Vagina (tissue), 2 donors: ENCODE results near the gene OR2H2. TPM values are rescaled to one million over a fixed set of nuclear protein-coding genes. Genes with fewer than 3 reads are reported as not detected.
A peak's percentile ranks its signal among the peaks of the same experiment; 100 is the strongest.

Source experiments
- DNase-seq, 2 donors: peaks; one replicate each; pipeline ENCODE4 v3.0.0-alpha.2; 2017; ENCODE audit errors: extremely low spot score in 2 of 2
- H3K27ac ChIP-seq: fragments of 200-600 bp; sonication (generic); one replicate; pipeline ENCODE4 v1.5.1; 2019
- H3K27me3 ChIP-seq: fragments of 200-600 bp; sonication (generic); one replicate; pipeline ENCODE4 v1.5.1; 2019
- H3K36me3 ChIP-seq, 2 donors: fragments of 200-600 bp; sonication (generic); one replicate each; pipeline ENCODE4 v1.5.1; 2017 to 2019
- H3K4me1 ChIP-seq: fragments of 200-600 bp; sonication (generic); one replicate; pipeline ENCODE4 v1.5.1; 2019
- H3K4me3 ChIP-seq, 2 donors: fragments of 200-600 bp; sonication (generic); 1 replicate in 1 of 2; 2 replicates in 1 of 2; pipeline ENCODE4 v1.5.1; 2016 to 2019
- H3K9me3 ChIP-seq: fragments of 200-600 bp; sonication (generic); one replicate; pipeline ENCODE4 v1.5.1; 2019
- POLR2A ChIP-seq, 2 donors: fragments of 450-650 bp; IDR thresholded peaks; one replicate each; pipeline ENCODE4 v1.6.1; 2017; ENCODE audit warnings: antibody characterized with exemption in 2 of 2, mild to moderate bottlenecking in 2 of 2, moderate library complexity in 2 of 2
- POLR2AphosphoS5 ChIP-seq, 2 donors: sonication (generic); formaldehyde crosslinking; IDR thresholded peaks; one replicate each; pipeline ENCODE4 v1.9.0; 2017; ENCODE audit warnings: antibody characterized with exemption in 2 of 2, mild to moderate bottlenecking in 2 of 2, low read depth in 1 of 2; ENCODE audit not compliant: insufficient read depth in 1 of 2
- intact Hi-C: fragments of 100-400 bp; cut with DNase I; formaldehyde crosslinking; loops from one replicate; pipeline ENCODE4 v1.15.1; 2023
- small RNA-seq: library from RNA; depleted of rRNA; stranded (forward); fragments of <200 nt; gene quantifications from one replicate; pipeline ENCODE3, GENCODE V24; 2016
- total RNA-seq: library from RNA; depleted of rRNA; stranded (reverse); fragments of >200 nt; gene quantifications from one replicate; pipeline ENCODE4 v1.2.3, GENCODE V29; 2016
- TF ChIP-seq, protein P1 (sequence below), 3 experiments: fragments of 450-650 bp in 2 of 3; fragments of 200-600 bp in 1 of 3; sonication (generic) in 1 of 3; IDR thresholded peaks; one replicate each; pipeline ENCODE4 v1.5.1; 2017 to 2019; ENCODE audit warnings: antibody characterized with exemption in 3 of 3, mild to moderate bottlenecking in 2 of 3, moderate library complexity in 2 of 3

OR2H2 gene
- total RNA-seq, 1 donor from 2014 or later, result not detected

DNA sequence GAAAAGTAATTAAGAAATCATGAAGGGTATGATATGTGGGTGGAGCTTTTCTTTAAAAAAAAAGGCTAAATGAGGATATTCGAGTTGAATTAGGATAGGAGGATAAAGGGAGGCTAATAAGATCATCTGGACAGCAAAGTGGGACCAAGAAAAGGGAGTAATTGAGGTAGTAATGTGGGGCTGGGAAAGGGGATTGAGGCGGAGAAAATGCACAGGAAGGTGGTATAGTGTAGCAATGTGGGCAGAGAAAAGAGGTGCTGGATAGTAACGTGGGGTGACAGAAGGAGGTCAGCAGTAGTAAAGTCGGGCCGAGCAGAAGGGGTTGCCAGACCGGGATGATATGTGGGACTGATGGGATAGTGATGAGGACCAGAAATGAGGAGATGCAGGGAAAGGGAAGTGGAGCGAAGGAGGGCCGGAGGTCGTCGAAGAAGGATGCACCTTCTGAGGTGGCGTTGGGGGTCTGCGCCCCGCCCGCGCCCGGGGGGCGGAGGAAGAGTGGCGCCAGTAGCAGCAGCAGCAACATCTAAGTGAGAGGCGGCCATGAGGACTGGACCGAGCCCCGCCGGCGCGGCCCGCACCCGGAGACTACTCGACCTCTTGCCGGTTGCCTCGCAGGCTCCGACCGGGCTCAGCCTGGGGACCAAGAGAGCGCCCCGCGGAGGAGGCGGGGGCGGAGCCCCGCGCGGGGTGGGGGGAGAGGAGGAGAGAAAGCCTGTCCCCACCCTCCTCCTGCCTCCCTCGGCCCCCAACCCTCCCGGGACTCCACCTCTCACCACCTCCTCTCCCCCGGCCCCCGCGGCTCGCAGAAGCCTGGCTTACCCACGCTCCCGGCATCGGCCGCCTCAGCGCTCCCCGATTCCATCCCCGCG is 47.2 kb downstream of the OR2H2 start:
- no peaks in the 10 kb centered on the region for H3K9me3 ChIP-seq
- peaks cover 37% of the 10 kb centered on the region for H3K4me1 ChIP-seq
- intact Hi-C loops, result no loop called here
- H3K36me3 ChIP-seq, result no peaks in the 10 kb centered on the region
- peak overlapping the region; percentile 55 to 61 for H3K4me3 ChIP-seq
- DNase-seq, result no peak
- peak in 1 of 2 donors; percentile 11 for TF ChIP-seq POLR2A (IDR thresholded peaks at IDR 0.05)
- TF ChIP-seq, protein P1, sequence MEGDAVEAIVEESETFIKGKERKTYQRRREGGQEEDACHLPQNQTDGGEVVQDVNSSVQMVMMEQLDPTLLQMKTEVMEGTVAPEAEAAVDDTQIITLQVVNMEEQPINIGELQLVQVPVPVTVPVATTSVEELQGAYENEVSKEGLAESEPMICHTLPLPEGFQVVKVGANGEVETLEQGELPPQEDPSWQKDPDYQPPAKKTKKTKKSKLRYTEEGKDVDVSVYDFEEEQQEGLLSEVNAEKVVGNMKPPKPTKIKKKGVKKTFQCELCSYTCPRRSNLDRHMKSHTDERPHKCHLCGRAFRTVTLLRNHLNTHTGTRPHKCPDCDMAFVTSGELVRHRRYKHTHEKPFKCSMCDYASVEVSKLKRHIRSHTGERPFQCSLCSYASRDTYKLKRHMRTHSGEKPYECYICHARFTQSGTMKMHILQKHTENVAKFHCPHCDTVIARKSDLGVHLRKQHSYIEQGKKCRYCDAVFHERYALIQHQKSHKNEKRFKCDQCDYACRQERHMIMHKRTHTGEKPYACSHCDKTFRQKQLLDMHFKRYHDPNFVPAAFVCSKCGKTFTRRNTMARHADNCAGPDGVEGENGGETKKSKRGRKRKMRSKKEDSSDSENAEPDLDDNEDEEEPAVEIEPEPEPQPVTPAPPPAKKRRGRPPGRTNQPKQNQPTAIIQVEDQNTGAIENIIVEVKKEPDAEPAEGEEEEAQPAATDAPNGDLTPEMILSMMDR (IDR thresholded peaks at IDR 0.05), result no peak
- H3K27me3 ChIP-seq, result no peaks in the 10 kb centered on the region
- H3K27ac ChIP-seq, result peak overlapping the region; percentile 78

DNA sequence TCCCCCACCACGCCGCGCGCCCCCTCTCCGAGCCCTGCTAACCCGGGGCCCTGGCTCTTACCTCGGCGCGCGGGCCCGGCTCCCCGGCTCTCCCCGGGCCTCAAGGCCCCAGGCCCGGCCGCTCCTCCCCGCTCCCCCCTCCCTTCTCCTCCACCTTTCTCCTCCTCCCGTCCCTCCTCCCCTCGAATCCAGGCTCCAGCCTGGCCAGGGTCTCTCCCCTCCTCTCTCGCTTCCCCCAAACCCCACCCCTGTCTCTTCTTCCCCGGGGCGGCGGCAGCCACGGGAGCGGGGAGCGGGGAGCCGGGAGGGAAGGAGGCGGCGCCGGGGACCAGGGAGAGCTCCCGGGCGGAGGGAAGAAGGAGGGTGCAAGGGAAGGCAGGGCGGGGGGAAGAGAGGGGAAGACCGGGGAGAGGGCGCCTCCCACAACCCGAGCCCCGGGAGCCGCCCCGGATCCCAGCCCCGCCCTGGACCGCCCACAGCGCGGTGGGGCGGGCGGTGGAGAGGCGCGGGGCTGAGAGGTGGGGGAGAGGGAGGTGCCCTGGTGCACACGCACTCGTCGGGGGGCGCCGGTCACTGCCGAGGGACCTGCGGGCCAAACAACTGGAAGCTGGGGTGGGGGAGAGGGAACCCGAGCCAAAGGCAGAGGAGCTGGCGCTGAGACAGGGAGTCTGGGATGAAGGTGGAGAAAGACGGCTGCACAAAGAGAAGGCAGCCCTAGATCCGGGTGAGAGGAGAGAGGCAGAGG is 48.0 kb downstream of the OR2H2 start, which contains the start of gene GABBR1:
GABBR1 (minus strand) TSS at position 395 of the 745 bp plus-strand sequence. CDS start 798 bp downstream, outside the sequence.
- Histone ChIP-seq H3K36me3 (no peaks in the 10 kb centered on the region), H3K4me3 (peak within 1 kb of the TSS; percentile 55 to 61), H3K27me3 (no peaks in the 10 kb centered on the region), H3K9me3 (no peaks in the 10 kb centered on the region), H3K27ac (peak within 1 kb of the TSS; percentile 78), H3K4me1 (peaks cover 31% of the 10 kb centered on the region)
- intact Hi-C loops, result no loop called here
- TF ChIP-seq, protein P1 (IDR thresholded peaks at IDR 0.05), result no peak
- TF ChIP-seq POLR2A (IDR thresholded peaks at IDR 0.05) (peak in 1 of 2 donors; percentile 69), POLR2AphosphoS5 (IDR thresholded peaks at IDR 0.05; ENCODE audit: insufficient read depth in 1 of 2, low read depth in 1 of 2) (peak in 1 of 2 donors; percentile 97)
- DNase-seq, result no peak

DNA sequence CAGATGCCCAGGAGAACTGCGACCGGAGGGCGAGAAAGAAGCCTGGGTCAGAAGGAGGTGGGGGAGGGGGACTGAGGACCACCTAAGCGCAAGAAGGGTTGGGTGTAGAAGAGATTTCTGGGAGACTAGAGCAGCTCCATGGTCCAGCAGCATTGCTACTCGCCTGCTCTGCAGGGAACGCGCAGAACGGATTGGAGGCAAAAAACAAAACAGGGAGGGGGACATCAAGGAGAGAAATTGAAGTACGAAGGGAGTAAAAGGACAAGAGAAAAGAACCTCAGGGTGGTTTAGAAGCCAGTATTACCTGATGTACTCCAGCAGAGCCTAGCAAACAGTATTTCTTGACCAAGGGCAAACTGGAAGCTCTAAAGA is 48.6 kb downstream of the OR2H2 start:
- H3K9me3 ChIP-seq, result no peaks in the 10 kb centered on the region
- H3K4me3 ChIP-seq, result peak overlapping the region; percentile 55 to 61
- no peaks in the 10 kb centered on the region for H3K27me3 ChIP-seq
- no peak for DNase-seq
- no peaks in the 10 kb centered on the region for H3K36me3 ChIP-seq
- peak overlapping the region; percentile 78 for H3K27ac ChIP-seq
- TF ChIP-seq, protein P1 (IDR thresholded peaks at IDR 0.05), result no peak
- TF ChIP-seq POLR2AphosphoS5 (IDR thresholded peaks at IDR 0.05; ENCODE audit: insufficient read depth in 1 of 2, low read depth in 1 of 2), result no peak
- TF ChIP-seq POLR2A (IDR thresholded peaks at IDR 0.05), result no peak
- peaks cover 27% of the 10 kb centered on the region for H3K4me1 ChIP-seq
- intact Hi-C loops, result no loop called here

DNA sequence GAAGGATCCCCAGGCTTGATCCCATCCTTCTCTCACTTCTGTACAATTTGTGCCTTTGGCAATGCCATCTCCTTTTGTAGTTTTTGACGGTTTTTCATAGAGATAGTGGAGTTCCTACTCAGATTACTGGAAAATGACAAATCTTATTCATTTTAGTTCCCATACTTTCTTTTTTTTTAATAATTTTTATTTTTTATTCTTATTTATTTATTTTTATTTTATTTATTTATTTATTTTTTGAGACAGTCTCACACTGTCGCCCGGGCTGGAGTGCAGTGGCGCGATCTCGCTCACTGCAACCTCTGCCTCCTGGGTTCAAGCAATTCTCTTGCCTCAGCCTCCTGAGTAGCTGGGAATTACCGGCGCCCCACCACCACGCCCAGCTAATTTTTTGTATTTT is 52.3 kb downstream of the OR2H2 start:
- TF ChIP-seq, protein P1 (IDR thresholded peaks at IDR 0.05), result no peak
- TF ChIP-seq POLR2A (IDR thresholded peaks at IDR 0.05) (no peak), POLR2AphosphoS5 (IDR thresholded peaks at IDR 0.05; ENCODE audit: insufficient read depth in 1 of 2, low read depth in 1 of 2) (no peak)
- intact Hi-C loops, result no loop called here
- Histone ChIP-seq H3K9me3 (no peaks in the 10 kb centered on the region), H3K27ac (no peak overlapping the region), H3K36me3 (no peaks in the 10 kb centered on the region), H3K27me3 (no peaks in the 10 kb centered on the region), H3K4me3 (no peak overlapping the region), H3K4me1 (peaks cover 1% of the 10 kb centered on the region)
- DNase-seq, result no peak

Small RNA genes lying within 50 kb of the gene (small RNA-seq; reads per million reads assigned to genes)
- gene SNORD32B (0.26 reads per million), gene SUMO2P1 (not detected), gene TMEM183AP1 (not detected)

Other genes with a start within 250 kb of the OR2H2 start
- gene OR5V1, start 216.3 kb upstream of the OR2H2 start, total RNA-seq, result not detected
- not detected for gene OR12D3, start 209.8 kb upstream of the OR2H2 start, total RNA-seq
- not detected for gene OR12D2, start 189.5 kb upstream of the OR2H2 start, total RNA-seq
- not detected for gene OR12D1, start 170.2 kb upstream of the OR2H2 start, total RNA-seq
- not detected for gene OR10C1, start 145.8 kb upstream of the OR2H2 start, total RNA-seq
- not detected for gene OR11A1, start 128.1 kb upstream of the OR2H2 start, total RNA-seq
- not detected for gene OR2H1, start 128.0 kb upstream of the OR2H2 start, total RNA-seq
- not detected for gene MAS1L, start 97.2 kb upstream of the OR2H2 start, total RNA-seq
- gene UBD, start 25.4 kb upstream of the OR2H2 start, total RNA-seq, result not detected
- gene GABBR1, start 48.1 kb downstream of the OR2H2 start, total RNA-seq, result 58.4 TPM
- not detected for gene MOG, start 72.0 kb downstream of the OR2H2 start, total RNA-seq
- 3.7 TPM for gene ZFP57, start 96.0 kb downstream of the OR2H2 start, total RNA-seq
- gene HLA-F, start 138.3 kb downstream of the OR2H2 start, total RNA-seq, result 133 TPM
- gene HLA-G, start 242.7 kb downstream of the OR2H2 start, total RNA-seq, result not detected